Fibroblast of lung (primary cell): ENCODE data around the gene TSTD2. TPM values are rescaled to one million over a fixed set of nuclear protein-coding genes. Genes with fewer than 3 reads are reported as not detected.

Experiments
- DNase-seq, 2 donors: peaks; one replicate each; pipeline versions ENCODE4 v3.0.0 to v3.0.0-alpha.2; 2010; ENCODE audit warnings: low read depth in 2 of 2
- H2AFZ ChIP-seq: 2 replicates; pipeline ENCODE4 v1.5.1; 2012; ENCODE audit warnings: low read length, control low read depth, inconsistent platforms
- H3K27ac ChIP-seq: 2 replicates; pipeline ENCODE4 v1.5.1; 2011; ENCODE audit warnings: low read length, control low read depth; ENCODE audit not compliant: insufficient read depth
- H3K27me3 ChIP-seq: 2 replicates; pipeline ENCODE4 v1.5.1; 2011; ENCODE audit warnings: mild to moderate bottlenecking, low read length; ENCODE audit not compliant: control insufficient read depth, insufficient read depth
- H3K36me3 ChIP-seq: 2 replicates; pipeline ENCODE4 v1.5.1; 2011; ENCODE audit warnings: low read length; ENCODE audit not compliant: control insufficient read depth, insufficient read depth
- H3K4me1 ChIP-seq: 2 replicates; pipeline ENCODE4 v1.5.1; 2011; ENCODE audit warnings: low read length; ENCODE audit not compliant: control insufficient read depth, insufficient read depth; ENCODE audit errors: extremely low read depth
- H3K4me2 ChIP-seq: 2 replicates; pipeline ENCODE4 v1.5.1; 2011; ENCODE audit warnings: low read length, control low read depth; ENCODE audit not compliant: insufficient read depth; ENCODE audit errors: extremely low read depth
- H3K4me3 ChIP-seq, 4 experiments: fragments of 200-600 bp in 1 of 4; sonication (generic) in 1 of 4; replicated peaks in 1 of 4; 2 replicates each; pipeline ENCODE4 v1.5.1; 2011 to 2016; ENCODE audit warnings: low read length in 4 of 4, low read depth in 3 of 4, mild to moderate bottlenecking in 3 of 4, control low read depth in 2 of 4, inconsistent platforms in 1 of 4, mixed read lengths in 1 of 4; ENCODE audit not compliant: insufficient read depth in 1 of 4; ENCODE audit errors: control extremely low read depth in 1 of 4
- H3K79me2 ChIP-seq: 2 replicates; pipeline ENCODE4 v1.5.1; 2012; ENCODE audit warnings: mild to moderate bottlenecking, low read length, inconsistent platforms; ENCODE audit not compliant: control insufficient read depth, insufficient read depth
- H3K9ac ChIP-seq: 2 replicates; pipeline ENCODE4 v1.5.1; 2011; ENCODE audit warnings: mild to moderate bottlenecking, low read length, control low read depth; ENCODE audit not compliant: insufficient read depth
- H3K9me3 ChIP-seq: 2 replicates; pipeline ENCODE4 v1.5.1; 2012; ENCODE audit warnings: low read depth, low read length; ENCODE audit not compliant: control insufficient read depth, insufficient read depth
- H4K20me1 ChIP-seq: 2 replicates; pipeline ENCODE4 v1.5.1; 2011; ENCODE audit warnings: low read length; ENCODE audit not compliant: control insufficient read depth, insufficient read depth; ENCODE audit errors: extremely low read depth
- EZH2 ChIP-seq: IDR thresholded peaks from 2 replicates; pipeline ENCODE4 v1.5.1; 2012; ENCODE audit warnings: low read length, control low read depth, mild to moderate bottlenecking; ENCODE audit errors: missing control alignments
- polyA plus RNA-seq, 2 donors: library from polyadenylated mRNA; depleted of rRNA in 1 of 2; stranded (reverse) in 1 of 2; unstranded in 1 of 2; fragments of >200 nt; gene quantifications; 2 replicates each; pipeline ENCODE4 v1.2.1, GENCODE V29; 2011 to 2012; ENCODE audit warnings: missing spikeins in 1 of 2
- total RNA-seq: library from RNA; depleted of rRNA; stranded (reverse); fragments of >200 nt; gene quantifications from 2 replicates; pipeline ENCODE4 v1.2.1, GENCODE V29; 2014
- TF ChIP-seq, protein P1 (sequence below), 2 donors: IDR thresholded peaks in 1 of 2; conservative IDR thresholded peaks in 1 of 2; 1 replicate in 1 of 2; 2 replicates in 1 of 2; pipeline ENCODE4 v1.5.1; 2011 to 2012; ENCODE audit warnings: low read length in 2 of 2, control low read depth in 1 of 2, inconsistent platforms in 1 of 2, low read depth in 1 of 2, mild to moderate bottlenecking in 1 of 2

The TSTD2 gene
- total and polyA plus RNA-seq, 2 donors (not counting 1 experiment from before 2014, with no cell fraction given): 15.9 to 20.1 TPM

DNA sequence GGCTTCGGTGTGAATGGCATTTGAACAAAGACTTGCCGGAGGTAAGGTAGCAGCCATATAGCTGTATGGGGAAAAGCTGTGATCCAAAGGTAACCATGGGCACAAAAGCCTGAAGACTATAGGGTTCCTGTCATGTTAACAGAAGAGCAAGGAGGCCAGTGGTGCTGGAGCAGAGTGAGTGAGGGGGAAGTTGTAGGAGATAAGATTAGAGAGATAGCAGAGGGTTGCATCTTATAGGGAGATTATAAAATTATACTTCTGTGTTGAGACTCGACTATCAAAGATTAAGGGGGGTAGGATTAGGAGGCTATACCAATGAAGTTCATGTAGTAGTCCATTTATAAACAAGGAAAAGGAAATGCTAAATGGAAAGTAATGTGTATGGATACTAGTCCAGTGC, 3.7 kb upstream of the TSTD2 start:
- Histone ChIP-seq H3K4me3 (no peak overlapping the region), H3K4me1 (peaks cover 10% of the 10 kb centered on the region), H4K20me1 (no peaks in the 10 kb centered on the region), H3K36me3 (peaks cover 2% of the 10 kb centered on the region), H3K79me2 (peaks cover 75% of the 10 kb centered on the region), H3K4me2 (peak overlapping the region; percentile 42), H2AFZ (no peak overlapping the region), H3K27me3 (no peaks in the 10 kb centered on the region), H3K9me3 (no peaks in the 10 kb centered on the region), H3K27ac (no peak overlapping the region), H3K9ac (no peak overlapping the region)
- DNase-seq: no peak
- TF ChIP-seq, protein P1, sequence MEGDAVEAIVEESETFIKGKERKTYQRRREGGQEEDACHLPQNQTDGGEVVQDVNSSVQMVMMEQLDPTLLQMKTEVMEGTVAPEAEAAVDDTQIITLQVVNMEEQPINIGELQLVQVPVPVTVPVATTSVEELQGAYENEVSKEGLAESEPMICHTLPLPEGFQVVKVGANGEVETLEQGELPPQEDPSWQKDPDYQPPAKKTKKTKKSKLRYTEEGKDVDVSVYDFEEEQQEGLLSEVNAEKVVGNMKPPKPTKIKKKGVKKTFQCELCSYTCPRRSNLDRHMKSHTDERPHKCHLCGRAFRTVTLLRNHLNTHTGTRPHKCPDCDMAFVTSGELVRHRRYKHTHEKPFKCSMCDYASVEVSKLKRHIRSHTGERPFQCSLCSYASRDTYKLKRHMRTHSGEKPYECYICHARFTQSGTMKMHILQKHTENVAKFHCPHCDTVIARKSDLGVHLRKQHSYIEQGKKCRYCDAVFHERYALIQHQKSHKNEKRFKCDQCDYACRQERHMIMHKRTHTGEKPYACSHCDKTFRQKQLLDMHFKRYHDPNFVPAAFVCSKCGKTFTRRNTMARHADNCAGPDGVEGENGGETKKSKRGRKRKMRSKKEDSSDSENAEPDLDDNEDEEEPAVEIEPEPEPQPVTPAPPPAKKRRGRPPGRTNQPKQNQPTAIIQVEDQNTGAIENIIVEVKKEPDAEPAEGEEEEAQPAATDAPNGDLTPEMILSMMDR (conservative IDR thresholded peaks at IDR 0.05 in 1 of 2, IDR thresholded peaks at IDR 0.05 in 1 of 2; ENCODE audit: low read depth in 1 of 2, low read length in 2 of 2): no peak
- TF ChIP-seq EZH2: no peak

DNA sequence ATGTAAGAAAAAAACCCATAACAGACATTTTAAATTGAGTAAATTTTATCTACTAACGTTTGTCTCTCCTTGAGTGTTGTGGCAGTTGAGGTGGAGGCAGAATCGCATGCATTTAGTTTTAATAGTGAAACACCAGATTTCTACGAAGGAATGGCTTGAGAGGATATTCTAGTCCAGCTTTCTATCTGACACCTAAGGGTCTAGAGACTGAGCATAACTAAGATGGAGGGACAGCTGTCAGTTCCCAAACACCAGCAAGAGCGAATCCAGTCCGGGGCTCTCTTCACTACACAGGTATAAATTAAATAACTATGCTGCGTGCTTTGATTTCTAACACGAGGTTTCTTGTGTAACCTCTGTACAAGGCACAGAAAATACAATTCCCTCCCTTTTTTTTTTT, 1.9 kb upstream of the TSTD2 start:
- DNase-seq: no peak
- H3K9ac ChIP-seq: no peak overlapping the region
- H3K79me2 ChIP-seq: peaks cover 80% of the 10 kb centered on the region
- H3K4me2 ChIP-seq: peak overlapping the region; percentile 89
- no peaks in the 10 kb centered on the region for H3K9me3 ChIP-seq
- H3K4me3 ChIP-seq: peak overlapping the region; percentile 84 to 98 (median 96)
- H3K36me3 ChIP-seq: no peaks in the 10 kb centered on the region
- H3K27ac ChIP-seq: peak overlapping the region; percentile 99
- TF ChIP-seq, protein P1 (conservative IDR thresholded peaks at IDR 0.05 in 1 of 2, IDR thresholded peaks at IDR 0.05 in 1 of 2; ENCODE audit: low read depth in 1 of 2, low read length in 2 of 2): no peak
- TF ChIP-seq EZH2: no peak
- peaks cover 12% of the 10 kb centered on the region for H3K4me1 ChIP-seq
- H2AFZ ChIP-seq: no peak overlapping the region
- no peaks in the 10 kb centered on the region for H3K27me3 ChIP-seq
- H4K20me1 ChIP-seq: no peaks in the 10 kb centered on the region

DNA sequence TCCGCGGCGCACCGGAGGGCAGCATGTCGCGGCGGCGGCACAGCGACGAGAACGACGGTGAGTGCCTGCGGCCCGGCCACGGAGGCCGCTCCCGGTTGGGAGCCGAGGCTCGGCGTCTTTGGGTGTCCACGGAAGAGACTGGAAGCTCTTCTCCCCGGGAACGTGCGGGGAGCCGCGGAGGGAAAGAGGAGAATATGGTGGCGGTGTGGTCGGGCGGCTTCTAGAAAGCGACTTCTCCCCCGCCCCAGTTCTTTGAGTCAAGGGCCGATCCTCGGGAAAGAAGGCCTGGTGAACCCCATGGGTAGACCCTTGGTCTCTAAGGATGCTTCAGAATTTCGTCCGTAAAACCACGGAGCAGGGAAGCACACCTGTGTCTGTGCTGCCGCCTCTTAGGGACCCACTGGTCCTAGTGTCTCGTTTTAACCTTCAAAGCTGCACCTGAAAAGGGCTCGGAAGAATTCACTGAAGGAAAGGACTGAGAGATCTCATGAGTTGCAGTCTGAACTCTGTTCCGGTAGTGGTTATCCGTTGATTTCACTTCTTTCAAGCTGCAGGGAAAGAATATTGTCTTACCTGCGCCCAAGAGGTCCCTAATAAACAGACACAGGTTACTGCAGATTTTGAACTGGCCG, 807 bp upstream of the TSTD2 start:
- Histone ChIP-seq H3K4me2 (peak overlapping the region; percentile 89), H3K4me1 (peaks cover 12% of the 10 kb centered on the region), H3K4me3 (peak overlapping the region; percentile 84 to 98 (median 96)), H3K79me2 (peaks cover 74% of the 10 kb centered on the region), H3K9me3 (no peaks in the 10 kb centered on the region), H2AFZ (peak overlapping the region; percentile 63), H4K20me1 (no peaks in the 10 kb centered on the region), H3K9ac (peak overlapping the region; percentile 94), H3K27ac (peak overlapping the region; percentile 99), H3K36me3 (no peaks in the 10 kb centered on the region), H3K27me3 (no peaks in the 10 kb centered on the region)
- TF ChIP-seq EZH2: no peak
- no peak for DNase-seq
